Measurements from ENCODE around the gene FAM149B1. TPM values are rescaled to one million over a fixed set of nuclear protein-coding genes. Genes with fewer than 3 reads are reported as not detected.
A peak's percentile ranks its signal among the peaks of the same experiment; 100 is the strongest.

FAM149B1 gene
- total RNA-seq, 1 experiment from 2014 or later = 17.5 TPM

GRCh38 chr10:73167458-73167782, 499 bp upstream of the FAM149B1 start:
- Histone ChIP-seq H3K9me3 (ENCODE audit: control insufficient read depth in 1 of 2, insufficient read depth in 1 of 2, low read depth in 1 of 2, low read length in 2 of 2) (no peaks in the 10 kb centered on the region), H3K36me3 (ENCODE audit: control insufficient read depth in 1 of 2, insufficient read depth in 2 of 2, low read length in 2 of 2) (peaks cover 3 to 13% of the 10 kb centered on the region in 2 experiments; a peak in 3 of 4 replicates), H3K9me2 (ENCODE audit: insufficient read depth) (no peaks in the 10 kb centered on the region), H3K4me3 (replicated peaks in 1 of 2; ENCODE audit: low read depth in 1 of 2, low read length in 2 of 2) (peak overlapping the region; percentile 73 to 99), H4K20me1 (ENCODE audit: insufficient read depth) (no peaks in the 10 kb centered on the region), H3K27me3 (ENCODE audit: insufficient read depth, low read length) (no peaks in the 10 kb centered on the region), H2AFZ (ENCODE audit: low read depth, low read length, poor library complexity, severe bottlenecking) (no peak overlapping the region), H3K27ac (ENCODE audit: low read depth, low read length) (peak overlapping the region; percentile 75), H3K79me2 (ENCODE audit: insufficient read depth, low read length) (peaks cover 60% of the 10 kb centered on the region), H3K9ac (ENCODE audit: low read length) (peak overlapping the region; percentile 79), H3K4me2 (ENCODE audit: low read length) (peak overlapping the region; percentile 84), H3K4me1 (ENCODE audit: control insufficient read depth in 1 of 2, insufficient read depth in 2 of 2, low read length in 2 of 2) (peaks cover 0 to 10% of the 10 kb centered on the region in 2 experiments; a peak in 1 of 4 replicates)
- TSS peak; percentile 66 for BruUV-seq (replicated peaks)
- ChIA-PET CTCF (interaction anchor here (1.6 kb wide), 1 partner anchor 9 kb away, joined by 3 read pairs; no protein-coding TSS in a partner anchor), POLR2A (no interaction called here), RAD21 (ENCODE audit: low non-redundant PET in 1 of 2, low total read pairs in 2 of 2, uncharacterized antibody in 2 of 2, unreplicated experiment in 2 of 2) (no interaction called here)
- no peak for DNase-seq (ENCODE audit: low read depth, low spot score)
- TF ChIP-seq, protein P1, sequence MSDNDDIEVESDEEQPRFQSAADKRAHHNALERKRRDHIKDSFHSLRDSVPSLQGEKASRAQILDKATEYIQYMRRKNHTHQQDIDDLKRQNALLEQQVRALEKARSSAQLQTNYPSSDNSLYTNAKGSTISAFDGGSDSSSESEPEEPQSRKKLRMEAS (IDR thresholded peaks at IDR 0.05) = no peak
- no peak for TF ChIP-seq CBX3 (IDR thresholded peaks at IDR 0.05; ENCODE audit: low read depth)
- no peak for TF ChIP-seq EZH2phosphoT487 (IDR thresholded peaks at IDR 0.05; ENCODE audit: borderline replicate concordance)
- TF ChIP-seq, protein P2, sequence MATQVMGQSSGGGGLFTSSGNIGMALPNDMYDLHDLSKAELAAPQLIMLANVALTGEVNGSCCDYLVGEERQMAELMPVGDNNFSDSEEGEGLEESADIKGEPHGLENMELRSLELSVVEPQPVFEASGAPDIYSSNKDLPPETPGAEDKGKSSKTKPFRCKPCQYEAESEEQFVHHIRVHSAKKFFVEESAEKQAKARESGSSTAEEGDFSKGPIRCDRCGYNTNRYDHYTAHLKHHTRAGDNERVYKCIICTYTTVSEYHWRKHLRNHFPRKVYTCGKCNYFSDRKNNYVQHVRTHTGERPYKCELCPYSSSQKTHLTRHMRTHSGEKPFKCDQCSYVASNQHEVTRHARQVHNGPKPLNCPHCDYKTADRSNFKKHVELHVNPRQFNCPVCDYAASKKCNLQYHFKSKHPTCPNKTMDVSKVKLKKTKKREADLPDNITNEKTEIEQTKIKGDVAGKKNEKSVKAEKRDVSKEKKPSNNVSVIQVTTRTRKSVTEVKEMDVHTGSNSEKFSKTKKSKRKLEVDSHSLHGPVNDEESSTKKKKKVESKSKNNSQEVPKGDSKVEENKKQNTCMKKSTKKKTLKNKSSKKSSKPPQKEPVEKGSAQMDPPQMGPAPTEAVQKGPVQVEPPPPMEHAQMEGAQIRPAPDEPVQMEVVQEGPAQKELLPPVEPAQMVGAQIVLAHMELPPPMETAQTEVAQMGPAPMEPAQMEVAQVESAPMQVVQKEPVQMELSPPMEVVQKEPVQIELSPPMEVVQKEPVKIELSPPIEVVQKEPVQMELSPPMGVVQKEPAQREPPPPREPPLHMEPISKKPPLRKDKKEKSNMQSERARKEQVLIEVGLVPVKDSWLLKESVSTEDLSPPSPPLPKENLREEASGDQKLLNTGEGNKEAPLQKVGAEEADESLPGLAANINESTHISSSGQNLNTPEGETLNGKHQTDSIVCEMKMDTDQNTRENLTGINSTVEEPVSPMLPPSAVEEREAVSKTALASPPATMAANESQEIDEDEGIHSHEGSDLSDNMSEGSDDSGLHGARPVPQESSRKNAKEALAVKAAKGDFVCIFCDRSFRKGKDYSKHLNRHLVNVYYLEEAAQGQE (IDR thresholded peaks at IDR 0.05; ENCODE audit: low read depth) = no peak
- TF ChIP-seq ZFX (IDR thresholded peaks at IDR 0.05) = no peak
- TF ChIP-seq SRF (IDR thresholded peaks at IDR 0.05; ENCODE audit: low read depth) = no peak
- TF ChIP-seq SP1 (IDR thresholded peaks at IDR 0.05; ENCODE audit: low read depth) = no peak
- TF ChIP-seq YY1 (IDR thresholded peaks at IDR 0.05; ENCODE audit: extremely low read depth, insufficient replicate concordance, low read depth, low read length) = no peak
- intact Hi-C loops (cut with micrococcal nuclease) = loop anchor here (10.0 kb wide), 1 partner anchor 803 kb away; no protein-coding TSS in a partner anchor
- ATAC-seq = no peak

All from HCT116 (cell line).